H1 (cell line): ENCODE measurements around the gene ADAMTSL2.

Source experiments
- CTCF ChIP-seq, 3 experiments: IDR thresholded peaks; 1 replicate in 2 of 3; 2 replicates in 1 of 3; pipeline versions ENCODE4 v1.5.1 to v1.6.1; 2011; ENCODE audit warnings: low read length in 3 of 3, mild to moderate bottlenecking in 3 of 3, inconsistent platforms in 2 of 3, low read depth in 1 of 3, moderate library complexity in 1 of 3; ENCODE audit not compliant: insufficient read depth in 1 of 3; ENCODE audit errors: control extremely low read depth in 1 of 3
- EP300 ChIP-seq, 2 experiments: IDR thresholded peaks; 1 replicate in 1 of 2; 2 replicates in 1 of 2; pipeline ENCODE4 v1.6.1; 2011 to 2012; ENCODE audit warnings: low read depth in 2 of 2, low read length in 2 of 2, mild to moderate bottlenecking in 2 of 2, borderline replicate concordance in 1 of 2, inconsistent platforms in 1 of 2, moderate library complexity in 1 of 2
- EZH2 ChIP-seq: fragments of 200-600 bp; sonication (generic); IDR thresholded peaks from 2 replicates; pipeline ENCODE4 v1.7.1; 2012; ENCODE audit warnings: low read depth, mild to moderate bottlenecking, moderate library complexity, low read length, inconsistent platforms; ENCODE audit not compliant: severe bottlenecking

- TF ChIP-seq CTCF (IDR thresholded peaks at IDR 0.05; ENCODE audit: control extremely low read depth in 1 of 3, insufficient read depth in 1 of 3, low read depth in 1 of 3, low read length in 3 of 3) (no peak), EZH2 (no peak), EP300 (IDR thresholded peaks at IDR 0.05; ENCODE audit: borderline replicate concordance in 1 of 2, low read depth in 2 of 2, low read length in 2 of 2) (no peak)
Observed at GRCh38 chr9:133566382-133566781, 31.9 kb downstream of the ADAMTSL2 start.
